ENCODE measurements around the gene ATIC. TPM values are rescaled to one million over a fixed set of nuclear protein-coding genes. Genes with fewer than 3 reads are reported as not detected.

The ATIC gene
- polyA plus RNA-seq, 1 experiment, result 114 TPM

GRCh38 chr2:215368493-215368809, 56.6 kb downstream of the ATIC start:
- POLR2A ChIA-PET, result no interaction called here
- H3K27me3 ChIP-seq (ENCODE audit: control insufficient read depth, insufficient read depth, low read length), result no peaks in the 10 kb centered on the region
- H3K4me3 ChIP-seq (ENCODE audit: low read depth, low read length), result no peak overlapping the region
- H3K9me3 ChIP-seq (ENCODE audit: control insufficient read depth, insufficient read depth, low read length), result no peaks in the 10 kb centered on the region
- H3K27ac ChIP-seq (ENCODE audit: low read depth, low read length), result no peak overlapping the region
- no peak for DNase-seq (ENCODE audit: low read depth, low spot score)
- TF ChIP-seq CTCF (IDR thresholded peaks at IDR 0.05; ENCODE audit: low read depth, low read length), result no peak
- CTCF ChIA-PET, result no interaction called here

- H3K27me3 ChIP-seq (ENCODE audit: control insufficient read depth, insufficient read depth, low read length), result no peaks in the 10 kb centered on the region
- DNase-seq (ENCODE audit: low read depth, low spot score), result no peak
- no peaks in the 10 kb centered on the region for H3K9me3 ChIP-seq (ENCODE audit: control insufficient read depth, insufficient read depth, low read length)
- no peak for TF ChIP-seq CTCF (IDR thresholded peaks at IDR 0.05; ENCODE audit: low read depth, low read length)
- H3K4me3 ChIP-seq (ENCODE audit: low read depth, low read length), result no peak overlapping the region
- ChIA-PET CTCF (no interaction called here), POLR2A (no interaction called here)
- no peak overlapping the region for H3K27ac ChIP-seq (ENCODE audit: low read depth, low read length)
Measured at GRCh38 chr2:215369181-215369760, 57.4 kb downstream of the ATIC start.

GRCh38 chr2:215370112-215370965, 58.5 kb downstream of the ATIC start:
- TF ChIP-seq CTCF (IDR thresholded peaks at IDR 0.05; ENCODE audit: low read depth, low read length), result no peak
- ChIA-PET CTCF (no interaction called here), POLR2A (no interaction called here)
- no peak overlapping the region for H3K4me3 ChIP-seq (ENCODE audit: low read depth, low read length)
- H3K9me3 ChIP-seq (ENCODE audit: control insufficient read depth, insufficient read depth, low read length), result no peaks in the 10 kb centered on the region
- H3K27ac ChIP-seq (ENCODE audit: low read depth, low read length), result peak overlapping the region; percentile 43
- DNase-seq (ENCODE audit: low read depth, low spot score), result no peak
- no peaks in the 10 kb centered on the region for H3K27me3 ChIP-seq (ENCODE audit: control insufficient read depth, insufficient read depth, low read length)

- Histone ChIP-seq H3K27me3 (ENCODE audit: control insufficient read depth, insufficient read depth, low read length) (no peaks in the 10 kb centered on the region), H3K9me3 (ENCODE audit: control insufficient read depth, insufficient read depth, low read length) (no peaks in the 10 kb centered on the region), H3K27ac (ENCODE audit: low read depth, low read length) (no peak overlapping the region), H3K4me3 (ENCODE audit: low read depth, low read length) (no peak overlapping the region)
- ChIA-PET POLR2A (no interaction called here), CTCF (interaction anchor here (0.7 to 1.2 kb wide), 2 partner anchors 19 to 82 kb away, joined by 3 to 4 read pairs; no protein-coding TSS in a partner anchor)
- DNase-seq (ENCODE audit: low read depth, low spot score), result no peak
- no peak for TF ChIP-seq CTCF (IDR thresholded peaks at IDR 0.05; ENCODE audit: low read depth, low read length)
Measured at GRCh38 chr2:215371915-215372897, 60.3 kb downstream of the ATIC start.

Measured in AG04450 (cell line).